Epithelial cell of esophagus (primary cell): ENCODE data around the gene CFAP46.
"Not testable (repeated sequence)": the region's sequence is repeated elsewhere in the genome, so short reads cannot be mapped to it uniquely, and the experiment has no call there.

Experiments used
- DNase-seq: peaks from one replicate; pipeline ENCODE4 v3.0.0; 2010; ENCODE audit warnings: low read depth
- H3K4me3 ChIP-seq: 2 replicates; pipeline ENCODE4 v1.5.1; 2011; ENCODE audit warnings: mild to moderate bottlenecking, low read length, control low read depth
- CTCF ChIP-seq: IDR thresholded peaks from 2 replicates; pipeline ENCODE4 v1.5.1; 2011; ENCODE audit warnings: low read depth, mild to moderate bottlenecking, low read length, control low read depth, inconsistent platforms; ENCODE audit not compliant: insufficient read depth; ENCODE audit errors: missing control alignments

The CFAP46 gene

DNA sequence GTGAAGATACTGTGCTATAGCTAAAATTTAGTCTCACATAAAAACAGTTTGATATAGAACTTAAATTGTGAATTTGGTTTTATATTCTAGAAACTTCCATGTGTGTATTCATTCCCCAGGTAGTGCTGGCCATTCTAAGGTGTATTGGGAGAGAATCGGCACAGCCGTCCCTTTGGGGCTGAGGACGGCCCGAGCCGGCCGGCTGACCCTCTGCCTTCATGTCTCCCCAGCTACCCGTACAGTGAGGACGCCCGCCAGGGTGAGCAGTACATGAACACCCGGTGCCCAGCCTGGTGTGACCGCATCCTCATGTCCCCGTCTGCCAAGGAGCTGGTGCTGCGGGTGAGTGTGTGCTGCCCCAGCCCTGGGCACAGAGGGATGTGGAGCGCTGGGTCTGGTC lies 164.9 kb downstream of the CFAP46 start:
- H3K4me3 ChIP-seq, result no peak overlapping the region
- DNase-seq, result no peak
- TF ChIP-seq CTCF, result no peak

DNA sequence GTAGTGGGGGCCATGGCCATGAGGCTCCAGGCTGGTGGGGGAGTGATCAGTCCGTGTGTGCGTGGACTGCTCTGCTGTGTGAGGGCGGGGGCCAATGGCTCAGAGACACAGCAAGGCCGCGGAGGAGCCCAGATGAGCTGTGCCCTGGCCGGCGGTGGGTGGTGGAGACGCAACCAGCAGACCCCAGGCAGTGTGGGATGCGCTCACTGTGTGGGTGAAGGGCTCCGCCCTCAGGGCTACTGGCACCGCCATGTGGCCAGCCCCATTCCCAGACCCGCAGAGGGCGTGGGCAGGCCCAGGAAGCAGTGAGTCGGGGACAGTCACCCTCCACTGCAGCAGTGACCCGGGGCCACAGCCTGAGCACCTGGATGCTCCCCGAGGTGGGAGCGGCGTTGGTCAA lies 165.5 kb downstream of the CFAP46 start:
- H3K4me3 ChIP-seq, result no peak overlapping the region
- TF ChIP-seq CTCF, result no peak
- DNase-seq, result no peak

DNA sequence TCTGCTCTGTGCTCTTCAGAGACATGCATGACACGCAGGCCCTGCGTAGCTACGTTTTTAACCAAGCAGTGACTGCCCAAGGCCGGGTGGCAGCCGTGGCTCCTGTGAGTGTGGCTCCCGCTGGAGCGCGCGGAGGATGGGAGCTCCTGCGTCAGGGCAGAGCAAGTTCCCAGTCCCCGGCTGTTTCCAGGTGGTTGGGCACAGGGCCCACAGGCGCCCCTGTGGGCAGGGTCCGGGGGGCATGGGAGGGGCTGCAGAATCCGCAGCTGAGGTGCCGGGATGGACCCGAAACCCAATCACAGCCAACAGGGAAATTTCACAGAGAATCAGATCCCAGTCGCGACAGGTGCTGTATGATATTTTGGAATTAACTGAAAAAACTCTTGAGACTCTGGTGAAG lies 166.2 kb downstream of the CFAP46 start:
- no peak for DNase-seq
- no peak for TF ChIP-seq CTCF
- H3K4me3 ChIP-seq, result no peak overlapping the region

DNA sequence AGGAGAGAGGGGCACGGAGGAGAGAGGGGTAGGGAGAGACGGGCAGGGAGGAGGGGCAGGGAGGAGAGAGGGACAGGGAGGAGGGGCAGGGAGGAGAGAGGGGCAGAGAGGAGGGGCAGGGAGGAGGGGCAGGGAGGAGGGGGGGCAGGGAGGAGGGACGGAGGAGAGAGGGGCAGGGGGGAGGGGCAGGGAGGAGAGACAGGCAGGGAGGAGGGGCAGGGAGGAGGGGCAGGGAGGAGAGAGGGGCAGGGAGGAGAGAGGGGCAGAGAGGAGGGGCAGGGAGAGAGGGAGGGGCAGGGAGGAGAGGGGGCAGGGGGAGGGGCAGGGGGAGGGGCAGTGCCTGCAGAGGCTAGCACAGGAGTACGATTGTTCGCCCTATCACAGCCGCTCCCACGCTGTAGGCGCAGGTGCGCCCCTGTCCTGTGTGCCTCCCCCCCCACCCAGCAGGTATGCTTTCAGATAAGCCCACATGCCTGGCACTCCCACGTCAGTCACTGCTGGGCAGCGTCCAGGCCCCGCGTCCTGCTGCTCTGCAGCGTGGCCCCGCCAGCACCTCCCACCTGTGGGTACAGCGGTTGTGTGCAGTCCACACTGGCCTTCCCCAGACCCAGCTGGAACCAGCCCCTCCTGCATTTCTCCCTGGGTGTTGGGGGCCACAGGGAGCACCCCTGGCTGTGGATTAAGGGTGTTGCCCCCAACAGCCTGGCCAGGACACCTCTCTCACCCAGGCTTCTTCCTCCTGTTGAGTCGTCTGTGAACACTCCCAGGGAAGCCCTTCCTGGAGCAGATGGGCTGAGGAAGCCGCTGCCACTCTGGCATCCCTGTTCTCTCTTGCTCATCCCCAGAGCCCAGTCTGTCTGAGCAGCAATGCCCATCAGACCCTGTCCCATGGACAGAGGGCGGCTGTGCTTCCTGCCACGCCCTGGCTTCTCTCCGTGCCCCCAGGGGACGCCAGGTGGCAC lies 167.2 kb downstream of the CFAP46 start:
- DNase-seq, result no peak
- no peak for TF ChIP-seq CTCF
- H3K4me3 ChIP-seq, result no peak overlapping the region

- DNase-seq, result no peak
- TF ChIP-seq CTCF, result no peak
- no peak overlapping the region for H3K4me3 ChIP-seq
Observed at GRCh38 chr10:132774181-132774901, 168.0 kb downstream of the CFAP46 start.

DNA sequence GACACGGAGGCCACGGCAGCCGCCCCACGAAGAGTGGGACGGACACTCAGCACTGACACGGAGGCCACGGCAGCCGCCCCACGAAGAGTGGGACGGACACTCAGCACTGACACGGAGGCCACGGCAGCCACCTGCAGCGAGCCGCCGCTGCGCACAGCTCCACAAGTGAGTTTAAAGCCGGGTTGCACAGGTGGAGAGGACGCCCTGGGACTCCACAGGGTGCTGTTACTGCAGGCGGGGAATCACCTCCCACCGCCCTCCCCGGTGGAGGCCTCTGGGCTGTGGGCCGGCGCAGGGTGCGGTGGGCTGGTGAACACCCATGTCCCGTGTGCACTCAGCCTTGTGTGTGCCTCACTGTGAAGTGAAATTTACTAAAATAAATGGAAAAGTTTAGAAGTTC lies 169.6 kb downstream of the CFAP46 start:
- not testable (repeated sequence) for DNase-seq

More for the DNA sequence above, 169.6 kb downstream of the CFAP46 start:
- not testable (repeated sequence) for H3K4me3 ChIP-seq
